ENCODE results near the gene SDK1. TPM values are rescaled to one million over a fixed set of nuclear protein-coding genes. Genes with fewer than 3 reads are reported as not detected.

The SDK1 gene
- total and polyA plus RNA-seq, 10 of the 15 experiments (the other 5 are each of a cell fraction or from before 2014, with no cell fraction given): 0.14 to 0.33 TPM; not detected in 8

DNA sequence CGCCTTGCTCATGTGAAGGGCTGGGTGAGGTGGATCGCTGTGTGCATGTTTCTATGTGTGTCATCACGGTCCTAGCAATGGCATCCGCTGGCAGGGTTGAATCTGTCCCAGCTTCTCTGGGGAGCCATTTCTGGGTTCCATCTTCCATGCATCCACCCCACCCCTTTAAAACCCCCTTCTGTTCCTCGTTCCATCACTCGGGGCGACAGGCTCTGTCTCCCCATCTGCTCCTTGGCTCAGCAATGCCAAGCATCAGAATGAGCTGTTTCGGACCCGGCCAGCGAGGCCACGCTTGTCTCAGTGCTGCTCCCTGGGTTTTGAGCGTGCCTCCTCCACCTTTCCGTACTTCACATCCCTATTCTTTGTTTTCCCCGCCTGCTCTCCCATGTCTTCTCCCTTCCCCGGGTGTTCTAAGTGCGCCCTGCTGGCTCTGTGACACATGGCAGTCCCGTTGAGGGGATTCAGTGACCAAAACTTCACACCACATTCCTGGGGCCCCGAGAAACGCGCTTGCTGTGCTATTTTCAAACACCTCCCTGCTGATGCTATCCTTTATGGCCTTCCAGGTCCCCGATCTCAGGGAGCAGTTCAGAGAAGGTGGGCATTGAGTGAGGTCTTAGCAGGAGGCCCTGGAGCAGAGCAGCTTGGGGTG is 827.0 kb downstream of the SDK1 start (continued):
- TF ChIP-seq, protein P1, sequence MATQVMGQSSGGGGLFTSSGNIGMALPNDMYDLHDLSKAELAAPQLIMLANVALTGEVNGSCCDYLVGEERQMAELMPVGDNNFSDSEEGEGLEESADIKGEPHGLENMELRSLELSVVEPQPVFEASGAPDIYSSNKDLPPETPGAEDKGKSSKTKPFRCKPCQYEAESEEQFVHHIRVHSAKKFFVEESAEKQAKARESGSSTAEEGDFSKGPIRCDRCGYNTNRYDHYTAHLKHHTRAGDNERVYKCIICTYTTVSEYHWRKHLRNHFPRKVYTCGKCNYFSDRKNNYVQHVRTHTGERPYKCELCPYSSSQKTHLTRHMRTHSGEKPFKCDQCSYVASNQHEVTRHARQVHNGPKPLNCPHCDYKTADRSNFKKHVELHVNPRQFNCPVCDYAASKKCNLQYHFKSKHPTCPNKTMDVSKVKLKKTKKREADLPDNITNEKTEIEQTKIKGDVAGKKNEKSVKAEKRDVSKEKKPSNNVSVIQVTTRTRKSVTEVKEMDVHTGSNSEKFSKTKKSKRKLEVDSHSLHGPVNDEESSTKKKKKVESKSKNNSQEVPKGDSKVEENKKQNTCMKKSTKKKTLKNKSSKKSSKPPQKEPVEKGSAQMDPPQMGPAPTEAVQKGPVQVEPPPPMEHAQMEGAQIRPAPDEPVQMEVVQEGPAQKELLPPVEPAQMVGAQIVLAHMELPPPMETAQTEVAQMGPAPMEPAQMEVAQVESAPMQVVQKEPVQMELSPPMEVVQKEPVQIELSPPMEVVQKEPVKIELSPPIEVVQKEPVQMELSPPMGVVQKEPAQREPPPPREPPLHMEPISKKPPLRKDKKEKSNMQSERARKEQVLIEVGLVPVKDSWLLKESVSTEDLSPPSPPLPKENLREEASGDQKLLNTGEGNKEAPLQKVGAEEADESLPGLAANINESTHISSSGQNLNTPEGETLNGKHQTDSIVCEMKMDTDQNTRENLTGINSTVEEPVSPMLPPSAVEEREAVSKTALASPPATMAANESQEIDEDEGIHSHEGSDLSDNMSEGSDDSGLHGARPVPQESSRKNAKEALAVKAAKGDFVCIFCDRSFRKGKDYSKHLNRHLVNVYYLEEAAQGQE (IDR thresholded peaks at IDR 0.05; ENCODE audit: low read depth, low read length): no peak
- no peak for TF ChIP-seq BRCA1 (IDR thresholded peaks at IDR 0.05; ENCODE audit: low read depth, low read length)

DNA sequence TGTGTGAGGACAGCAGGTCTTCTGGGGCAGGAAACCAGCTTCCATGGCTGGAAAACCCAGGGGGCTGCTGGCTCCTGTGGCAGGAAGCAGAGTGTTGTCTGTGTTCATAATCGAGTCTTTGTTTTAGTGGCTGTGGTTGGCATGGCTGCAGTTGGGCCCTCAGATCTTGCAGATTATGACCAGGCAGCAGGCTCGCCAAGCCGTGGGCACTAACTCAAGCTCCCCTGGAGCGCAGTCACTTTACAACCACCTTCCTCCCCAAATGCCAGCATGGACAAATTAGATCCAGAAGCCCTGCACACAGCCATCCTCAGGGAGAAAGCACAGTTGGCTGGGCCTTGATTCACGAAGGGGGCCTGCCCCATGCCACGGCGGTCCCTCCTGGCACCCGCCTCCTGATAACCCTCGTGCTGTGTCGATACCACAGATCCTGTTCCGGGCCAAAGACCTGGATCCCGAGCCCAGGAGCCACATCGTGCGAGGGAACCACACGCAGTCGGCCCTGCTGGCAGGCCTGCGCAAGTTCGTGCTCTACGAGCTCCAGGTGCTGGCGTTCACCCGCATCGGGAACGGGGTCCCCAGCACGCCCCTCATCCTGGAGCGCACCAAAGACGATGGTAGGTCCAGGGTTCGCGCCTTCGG is 828.5 kb downstream of the SDK1 start:
- in situ Hi-C loops (cut with MboI): no loop called here
- CTCF ChIA-PET: no interaction called here
- H2AFZ ChIP-seq (ENCODE audit: control insufficient read depth, low read depth, low read length): no peak overlapping the region
- no peak overlapping the region for H3K4me2 ChIP-seq (ENCODE audit: control insufficient read depth, insufficient read depth)
- no peak for ATAC-seq
- H3K27ac ChIP-seq (ENCODE audit: control insufficient read depth, insufficient read depth): no peak overlapping the region
- no peak for DNase-seq (ENCODE audit: low read depth, low spot score)
- H3K9ac ChIP-seq (ENCODE audit: control insufficient read depth, insufficient read depth, low read length): no peak overlapping the region
- intact Hi-C loops (cut with micrococcal nuclease; ENCODE audit: unreplicated experiment): no loop called here
- no peaks in the 10 kb centered on the region for H3K4me1 ChIP-seq (ENCODE audit: control insufficient read depth, insufficient read depth, low read length)
- no TSS peak for BruUV-seq (replicated peaks)
- no peaks in the 10 kb centered on the region; the same call in 2 of the 3 replicates for H3K9me3 ChIP-seq (replicated peaks; ENCODE audit: control insufficient read depth, insufficient read depth, low read length)
- no peaks in the 10 kb centered on the region for H3K36me3 ChIP-seq (ENCODE audit: control insufficient read depth in 2 of 2, insufficient read depth in 2 of 2, low read length in 1 of 2)
- FAIRE-seq: no peak
- SMC1A ChIA-PET (ENCODE audit: uncharacterized antibody, unreplicated experiment): no interaction called here
- TF ChIP-seq GABPA (IDR thresholded peaks at IDR 0.05; ENCODE audit: low read depth): no peak
- H3K27me3 ChIP-seq (replicated peaks in 1 of 2; ENCODE audit: control insufficient read depth in 2 of 2, insufficient read depth in 2 of 2, low read length in 1 of 2): no peaks in the 10 kb centered on the region
- 57% methylated on average over 29 of the region's 29 CpGs for WGBS (ENCODE audit: insufficient coverage, insufficient replicate concordance, low lambda C conversion rate, missing lambda C conversion rate)
- no peaks in the 10 kb centered on the region for H4K20me1 ChIP-seq (ENCODE audit: control insufficient read depth, insufficient read depth)
- RAD21 ChIA-PET (ENCODE audit: unreplicated experiment): no interaction called here
- H3K4me3 ChIP-seq: no peak overlapping the region
- POLR2A ChIA-PET: no interaction called here
- no peaks in the 10 kb centered on the region for H3K79me2 ChIP-seq (ENCODE audit: control insufficient read depth, insufficient read depth, low read length)

Measured in GM12878 (cell line).